Colonic mucosa (tissue), 4 donors: ENCODE data around the gene THSD7A. TPM values are rescaled to one million over a fixed set of nuclear protein-coding genes. Genes with fewer than 3 reads are reported as not detected.

Source experiments
- DNase-seq: peaks from one replicate; pipeline ENCODE4 v3.0.0-alpha.2; 2020
- H3K27ac ChIP-seq: fragments of 200-600 bp; one replicate; pipeline ENCODE4 v1.8.0; 2021
- H3K27me3 ChIP-seq: fragments of 200-600 bp; one replicate; pipeline ENCODE4 v1.8.0; 2021
- H3K36me3 ChIP-seq: fragments of 200-600 bp; one replicate; pipeline ENCODE4 v1.8.0; 2021
- H3K4me1 ChIP-seq: fragments of 200-600 bp; one replicate; pipeline ENCODE4 v1.8.0; 2021; ENCODE audit warnings: mild to moderate bottlenecking
- H3K4me3 ChIP-seq: fragments of 200-600 bp; one replicate; pipeline ENCODE4 v1.8.0; 2021
- H3K9ac ChIP-seq, 2 donors: one replicate each; pipeline ENCODE4 v1.7.0; 2013; ENCODE audit warnings: control low read depth in 2 of 2, low read depth in 2 of 2, low read length in 2 of 2
- H3K9me3 ChIP-seq: fragments of 200-600 bp; one replicate; pipeline ENCODE4 v1.8.0; 2021
- CTCF ChIP-seq: fragments of 200-600 bp; IDR thresholded peaks from one replicate; pipeline ENCODE4 v1.8.0; 2022; ENCODE audit warnings: antibody characterized with exemption, mild to moderate bottlenecking
- intact Hi-C: fragments of 100-400 bp; cut with DNase I; formaldehyde crosslinking; loops from one replicate; pipeline ENCODE4 v1.14.1; 2022
- total RNA-seq, 2 donors: library from RNA; stranded (reverse); fragmentation: NEBNext Ultra II Directional in 1 of 2; extraction: Animal tissue kit (Norgen Biotek cat#: 25700) in 1 of 2; gene quantifications; one replicate each; pipeline ENCODE4 v1.2.1, GENCODE V29; 2021
- donor health status: healthy.
- donor health status: DM: no; HTN: no; CAD: no.
- donor health status: DM: no; HTN: no; CAD: no.

The THSD7A gene
- total RNA-seq, 2 donors from 2014 or later = 2.1 to 2.3 TPM

GRCh38 chr7:11760372-11760771, 71.6 kb downstream of the THSD7A start:
- Histone ChIP-seq H3K27ac (no peak overlapping the region), H3K4me3 (no peak overlapping the region), H3K27me3 (no peaks in the 10 kb centered on the region), H3K9me3 (no peaks in the 10 kb centered on the region), H3K4me1 (no peaks in the 10 kb centered on the region), H3K9ac (no peak overlapping the region), H3K36me3 (no peaks in the 10 kb centered on the region)
- no peak for TF ChIP-seq CTCF
- intact Hi-C loops = no loop called here
- no peak for DNase-seq

- TF ChIP-seq CTCF = no peak
- Histone ChIP-seq H3K4me1 (no peaks in the 10 kb centered on the region), H3K36me3 (no peaks in the 10 kb centered on the region), H3K9me3 (no peaks in the 10 kb centered on the region), H3K27me3 (no peaks in the 10 kb centered on the region), H3K9ac (no peak overlapping the region), H3K27ac (no peak overlapping the region), H3K4me3 (no peak overlapping the region)
- intact Hi-C loops = no loop called here
- no peak for DNase-seq
These were observed 73.3 kb downstream of the THSD7A start for GRCh38 chr7:11758627-11759111.

- no peak overlapping the region for H3K9ac ChIP-seq
- DNase-seq = no peak
- intact Hi-C loops = no loop called here
- H3K9me3 ChIP-seq = no peaks in the 10 kb centered on the region
- H3K27me3 ChIP-seq = no peaks in the 10 kb centered on the region
- TF ChIP-seq CTCF = no peak
- H3K27ac ChIP-seq = no peak overlapping the region
- no peak overlapping the region for H3K4me3 ChIP-seq
- no peaks in the 10 kb centered on the region for H3K4me1 ChIP-seq
- H3K36me3 ChIP-seq = no peaks in the 10 kb centered on the region
These were observed 74.8 kb downstream of the THSD7A start for GRCh38 chr7:11757153-11757552.

GRCh38 chr7:11754933-11755332, 77.1 kb downstream of the THSD7A start:
- Histone ChIP-seq H3K27me3 (no peaks in the 10 kb centered on the region), H3K36me3 (no peaks in the 10 kb centered on the region), H3K4me1 (no peaks in the 10 kb centered on the region), H3K4me3 (no peak overlapping the region), H3K9ac (no peak overlapping the region), H3K27ac (no peak overlapping the region), H3K9me3 (no peaks in the 10 kb centered on the region)
- no peak for DNase-seq
- intact Hi-C loops = no loop called here
- no peak for TF ChIP-seq CTCF

- Histone ChIP-seq H3K36me3 (no peaks in the 10 kb centered on the region), H3K27me3 (no peaks in the 10 kb centered on the region), H3K4me1 (no peaks in the 10 kb centered on the region), H3K9ac (no peak overlapping the region), H3K9me3 (no peaks in the 10 kb centered on the region), H3K4me3 (no peak overlapping the region), H3K27ac (no peak overlapping the region)
- DNase-seq = no peak
- no peak for TF ChIP-seq CTCF
- intact Hi-C loops = no loop called here
These were observed 77.9 kb downstream of the THSD7A start for GRCh38 chr7:11754123-11754522.

GRCh38 chr7:11753433-11753832, 78.6 kb downstream of the THSD7A start:
- H3K9ac ChIP-seq = no peak overlapping the region
- no peaks in the 10 kb centered on the region for H3K27me3 ChIP-seq
- no peak for DNase-seq
- H3K36me3 ChIP-seq = no peaks in the 10 kb centered on the region
- no peak overlapping the region for H3K27ac ChIP-seq
- TF ChIP-seq CTCF = no peak
- H3K4me3 ChIP-seq = no peak overlapping the region
- H3K4me1 ChIP-seq = no peaks in the 10 kb centered on the region
- H3K9me3 ChIP-seq = no peaks in the 10 kb centered on the region
- intact Hi-C loops = no loop called here
